Fibroblast of lung (primary cell): ENCODE data around the gene TTYH2. TPM values are rescaled to one million over a fixed set of nuclear protein-coding genes. Genes with fewer than 3 reads are reported as not detected.

ENCODE experiments used
- DNase-seq, 2 donors: peaks; one replicate each; pipeline versions ENCODE4 v3.0.0 to v3.0.0-alpha.2; 2010; ENCODE audit warnings: low read depth in 2 of 2
- H2AFZ ChIP-seq: 2 replicates; pipeline ENCODE4 v1.5.1; 2012; ENCODE audit warnings: low read length, control low read depth, inconsistent platforms
- H3K27ac ChIP-seq: 2 replicates; pipeline ENCODE4 v1.5.1; 2011; ENCODE audit warnings: low read length, control low read depth; ENCODE audit not compliant: insufficient read depth
- H3K27me3 ChIP-seq: 2 replicates; pipeline ENCODE4 v1.5.1; 2011; ENCODE audit warnings: mild to moderate bottlenecking, low read length; ENCODE audit not compliant: control insufficient read depth, insufficient read depth
- H3K36me3 ChIP-seq: 2 replicates; pipeline ENCODE4 v1.5.1; 2011; ENCODE audit warnings: low read length; ENCODE audit not compliant: control insufficient read depth, insufficient read depth
- H3K4me1 ChIP-seq: 2 replicates; pipeline ENCODE4 v1.5.1; 2011; ENCODE audit warnings: low read length; ENCODE audit not compliant: control insufficient read depth, insufficient read depth; ENCODE audit errors: extremely low read depth
- H3K4me2 ChIP-seq: 2 replicates; pipeline ENCODE4 v1.5.1; 2011; ENCODE audit warnings: low read length, control low read depth; ENCODE audit not compliant: insufficient read depth; ENCODE audit errors: extremely low read depth
- H3K4me3 ChIP-seq, 4 experiments: fragments of 200-600 bp in 1 of 4; sonication (generic) in 1 of 4; replicated peaks in 1 of 4; 2 replicates each; pipeline ENCODE4 v1.5.1; 2011 to 2016; ENCODE audit warnings: low read length in 4 of 4, low read depth in 3 of 4, mild to moderate bottlenecking in 3 of 4, control low read depth in 2 of 4, inconsistent platforms in 1 of 4, mixed read lengths in 1 of 4; ENCODE audit not compliant: insufficient read depth in 1 of 4; ENCODE audit errors: control extremely low read depth in 1 of 4
- H3K79me2 ChIP-seq: 2 replicates; pipeline ENCODE4 v1.5.1; 2012; ENCODE audit warnings: mild to moderate bottlenecking, low read length, inconsistent platforms; ENCODE audit not compliant: control insufficient read depth, insufficient read depth
- H3K9ac ChIP-seq: 2 replicates; pipeline ENCODE4 v1.5.1; 2011; ENCODE audit warnings: mild to moderate bottlenecking, low read length, control low read depth; ENCODE audit not compliant: insufficient read depth
- H3K9me3 ChIP-seq: 2 replicates; pipeline ENCODE4 v1.5.1; 2012; ENCODE audit warnings: low read depth, low read length; ENCODE audit not compliant: control insufficient read depth, insufficient read depth
- H4K20me1 ChIP-seq: 2 replicates; pipeline ENCODE4 v1.5.1; 2011; ENCODE audit warnings: low read length; ENCODE audit not compliant: control insufficient read depth, insufficient read depth; ENCODE audit errors: extremely low read depth
- CTCF ChIP-seq, 2 donors: IDR thresholded peaks in 1 of 2; conservative IDR thresholded peaks in 1 of 2; 1 replicate in 1 of 2; 2 replicates in 1 of 2; pipeline ENCODE4 v1.5.1; 2011 to 2012; ENCODE audit warnings: low read length in 2 of 2, control low read depth in 1 of 2, inconsistent platforms in 1 of 2, low read depth in 1 of 2, mild to moderate bottlenecking in 1 of 2
- EZH2 ChIP-seq: IDR thresholded peaks from 2 replicates; pipeline ENCODE4 v1.5.1; 2012; ENCODE audit warnings: low read length, control low read depth, mild to moderate bottlenecking; ENCODE audit errors: missing control alignments
- polyA plus RNA-seq, 2 donors: library from polyadenylated mRNA; depleted of rRNA in 1 of 2; stranded (reverse) in 1 of 2; unstranded in 1 of 2; fragments of >200 nt; gene quantifications; 2 replicates each; pipeline ENCODE4 v1.2.1, GENCODE V29; 2011 to 2012; ENCODE audit warnings: missing spikeins in 1 of 2
- total RNA-seq: library from RNA; depleted of rRNA; stranded (reverse); fragments of >200 nt; gene quantifications from 2 replicates; pipeline ENCODE4 v1.2.1, GENCODE V29; 2014

TTYH2 gene
- total and polyA plus RNA-seq, 2 donors (not counting 1 experiment from before 2014, with no cell fraction given): 0.99 to 1.2 TPM

- TF ChIP-seq CTCF (conservative IDR thresholded peaks at IDR 0.05 in 1 of 2, IDR thresholded peaks at IDR 0.05 in 1 of 2; ENCODE audit: low read depth in 1 of 2, low read length in 2 of 2) (no peak), EZH2 (no peak)
- H2AFZ ChIP-seq: no peak overlapping the region
- no peaks in the 10 kb centered on the region for H3K36me3 ChIP-seq
- no peaks in the 10 kb centered on the region for H3K9me3 ChIP-seq
- H3K4me1 ChIP-seq: no peaks in the 10 kb centered on the region
- H3K9ac ChIP-seq: no peak overlapping the region
- H3K4me2 ChIP-seq: no peak overlapping the region
- H4K20me1 ChIP-seq: no peaks in the 10 kb centered on the region
- DNase-seq: no peak
- no peak overlapping the region for H3K27ac ChIP-seq
- H3K4me3 ChIP-seq: no peak overlapping the region
- H3K79me2 ChIP-seq: no peaks in the 10 kb centered on the region
- H3K27me3 ChIP-seq: no peaks in the 10 kb centered on the region
Measured at GRCh38 chr17:74220219-74220618, 6.8 kb downstream of the TTYH2 start.

- no peak for DNase-seq
- Histone ChIP-seq H3K27ac (no peak overlapping the region), H3K4me1 (no peaks in the 10 kb centered on the region), H3K36me3 (no peaks in the 10 kb centered on the region), H3K9ac (no peak overlapping the region), H2AFZ (no peak overlapping the region), H3K79me2 (no peaks in the 10 kb centered on the region), H3K9me3 (no peaks in the 10 kb centered on the region), H3K4me3 (no peak overlapping the region), H4K20me1 (no peaks in the 10 kb centered on the region), H3K4me2 (no peak overlapping the region), H3K27me3 (no peaks in the 10 kb centered on the region)
- TF ChIP-seq EZH2 (no peak), CTCF (conservative IDR thresholded peaks at IDR 0.05 in 1 of 2, IDR thresholded peaks at IDR 0.05 in 1 of 2; ENCODE audit: low read depth in 1 of 2, low read length in 2 of 2) (no peak)
Measured at GRCh38 chr17:74220946-74221818, 7.8 kb downstream of the TTYH2 start.

- Histone ChIP-seq H3K27ac (no peak overlapping the region), H3K9ac (no peak overlapping the region), H3K4me1 (no peaks in the 10 kb centered on the region), H4K20me1 (no peaks in the 10 kb centered on the region), H3K9me3 (no peaks in the 10 kb centered on the region), H3K4me2 (no peak overlapping the region), H3K4me3 (no peak overlapping the region), H3K27me3 (no peaks in the 10 kb centered on the region), H2AFZ (no peak overlapping the region), H3K36me3 (no peaks in the 10 kb centered on the region), H3K79me2 (no peaks in the 10 kb centered on the region)
- DNase-seq: no peak
- TF ChIP-seq EZH2 (no peak), CTCF (conservative IDR thresholded peaks at IDR 0.05 in 1 of 2, IDR thresholded peaks at IDR 0.05 in 1 of 2; ENCODE audit: low read depth in 1 of 2, low read length in 2 of 2) (no peak)
Measured at GRCh38 chr17:74222399-74222798, 9.0 kb downstream of the TTYH2 start.
